ENCODE data around the gene MSRB2. TPM values are rescaled to one million over a fixed set of nuclear protein-coding genes. Genes with fewer than 3 reads are reported as not detected.

The MSRB2 gene
- polyA plus RNA-seq, 1 donor from 2014 or later: 15.3 TPM

GRCh38 chr10:23110722-23111516 lies 15.5 kb downstream of the MSRB2 start:
- Histone ChIP-seq H3K27me3 (ENCODE audit: insufficient read depth, low read depth, low read length) (no peaks in the 10 kb centered on the region), H4K20me1 (ENCODE audit: insufficient read depth) (no peaks in the 10 kb centered on the region), H3F3A (ENCODE audit: insufficient read depth, low read length, poor library complexity, severe bottlenecking) (no peaks in the 10 kb centered on the region), H3K4me2 (ENCODE audit: low read length) (no peak overlapping the region), H3K9ac (ENCODE audit: low read length) (no peak overlapping the region), H3K36me3 (ENCODE audit: insufficient read depth, low read length) (peaks cover 9% of the 10 kb centered on the region), H2AFZ (ENCODE audit: low read depth, low read length) (no peak overlapping the region), H3K79me2 (replicated peaks; ENCODE audit: insufficient read depth, low read length) (no peaks in the 10 kb centered on the region), H3K4me3 (ENCODE audit: low read length) (no peak overlapping the region), H3K9me3 (ENCODE audit: low read length) (no peaks in the 10 kb centered on the region), H3K9me2 (ENCODE audit: insufficient read depth, low read length) (no peaks in the 10 kb centered on the region), H3K27ac (ENCODE audit: low read length) (no peak overlapping the region)
- no peak for TF ChIP-seq CTCF (IDR thresholded peaks at IDR 0.05; ENCODE audit: poor library complexity, severe bottlenecking)
- no peak for TF ChIP-seq SMC3 (conservative IDR thresholded peaks at IDR 0.05; ENCODE audit: poor library complexity)
- no peak for TF ChIP-seq EZH2 (IDR thresholded peaks at IDR 0.05; ENCODE audit: borderline replicate concordance, insufficient read depth, low read length, poor library complexity, severe bottlenecking)
- no peak for TF ChIP-seq REST (IDR thresholded peaks at IDR 0.05; ENCODE audit: borderline replicate concordance)
- no peak for TF ChIP-seq RAD21 (conservative IDR thresholded peaks at IDR 0.05)
- no peak for TF ChIP-seq EP300 (conservative IDR thresholded peaks at IDR 0.05; ENCODE audit: poor library complexity, severe bottlenecking)
- no peak for TF ChIP-seq POLR2AphosphoS5 (IDR thresholded peaks at IDR 0.05)
- TF ChIP-seq MXI1 (conservative IDR thresholded peaks at IDR 0.05; ENCODE audit: poor library complexity, severe bottlenecking): no peak
- TF ChIP-seq TAF1 (IDR thresholded peaks at IDR 0.05; ENCODE audit: low read depth): no peak

GRCh38 chr10:23111517-23112286 lies 16.3 kb downstream of the MSRB2 start:
- no peak overlapping the region for H3K4me3 ChIP-seq (ENCODE audit: low read length)
- no peaks in the 10 kb centered on the region for H3K27me3 ChIP-seq (ENCODE audit: insufficient read depth, low read depth, low read length)
- H4K20me1 ChIP-seq (ENCODE audit: insufficient read depth): no peaks in the 10 kb centered on the region
- H3K4me2 ChIP-seq (ENCODE audit: low read length): no peak overlapping the region
- H3K36me3 ChIP-seq (ENCODE audit: insufficient read depth, low read length): peaks cover 9% of the 10 kb centered on the region
- H3K79me2 ChIP-seq (replicated peaks; ENCODE audit: insufficient read depth, low read length): no peaks in the 10 kb centered on the region
- no peak overlapping the region for H3K27ac ChIP-seq (ENCODE audit: low read length)
- H3K9ac ChIP-seq (ENCODE audit: low read length): no peak overlapping the region
- TF ChIP-seq EP300 (conservative IDR thresholded peaks at IDR 0.05; ENCODE audit: poor library complexity, severe bottlenecking) (no peak), RAD21 (conservative IDR thresholded peaks at IDR 0.05) (no peak), TAF1 (IDR thresholded peaks at IDR 0.05; ENCODE audit: low read depth) (no peak), MXI1 (conservative IDR thresholded peaks at IDR 0.05; ENCODE audit: poor library complexity, severe bottlenecking) (no peak), REST (IDR thresholded peaks at IDR 0.05; ENCODE audit: borderline replicate concordance) (no peak), CTCF (IDR thresholded peaks at IDR 0.05; ENCODE audit: poor library complexity, severe bottlenecking) (no peak), EZH2 (IDR thresholded peaks at IDR 0.05; ENCODE audit: borderline replicate concordance, insufficient read depth, low read length, poor library complexity, severe bottlenecking) (no peak), SMC3 (conservative IDR thresholded peaks at IDR 0.05; ENCODE audit: poor library complexity) (no peak), POLR2AphosphoS5 (IDR thresholded peaks at IDR 0.05) (no peak)
- H2AFZ ChIP-seq (ENCODE audit: low read depth, low read length): no peak overlapping the region
- H3K9me2 ChIP-seq (ENCODE audit: insufficient read depth, low read length): no peaks in the 10 kb centered on the region
- no peaks in the 10 kb centered on the region for H3K9me3 ChIP-seq (ENCODE audit: low read length)
- H3F3A ChIP-seq (ENCODE audit: insufficient read depth, low read length, poor library complexity, severe bottlenecking): no peaks in the 10 kb centered on the region

Measured in neural cell (in vitro differentiated cells).